Activated T-cell treated with anti-CD3 and anti-CD28 coated beads, Interleukin-2, amount 50 U/mL, for 24 hours (primary cell): ENCODE measurements around the gene SIDT1.

Experiments used
- DNase-seq: peaks from one replicate; pipeline ENCODE4 v3.0.0-alpha.2; 2020
- H3K27ac Mint-ChIP-seq: 2 replicates; pipeline ENCODE4 v1.8.0; 2020; ENCODE audit warnings: mild to moderate bottlenecking, mixed read lengths
- H3K27me3 Mint-ChIP-seq: 2 replicates; pipeline ENCODE4 v1.8.0; 2020; ENCODE audit warnings: mixed read lengths
- H3K36me3 Mint-ChIP-seq: 2 replicates; pipeline ENCODE4 v1.8.0; 2020; ENCODE audit warnings: low read depth, mixed read lengths
- H3K4me1 Mint-ChIP-seq: 2 replicates; pipeline ENCODE4 v1.8.0; 2020; ENCODE audit warnings: low read depth, mixed read lengths
- H3K4me3 Mint-ChIP-seq: 2 replicates; pipeline ENCODE4 v1.8.0; 2020; ENCODE audit warnings: mild to moderate bottlenecking, moderate library complexity, mixed read lengths
- H3K9me3 Mint-ChIP-seq: 2 replicates; pipeline ENCODE4 v1.8.0; 2020; ENCODE audit warnings: mixed read lengths

Gene SIDT1

DNA sequence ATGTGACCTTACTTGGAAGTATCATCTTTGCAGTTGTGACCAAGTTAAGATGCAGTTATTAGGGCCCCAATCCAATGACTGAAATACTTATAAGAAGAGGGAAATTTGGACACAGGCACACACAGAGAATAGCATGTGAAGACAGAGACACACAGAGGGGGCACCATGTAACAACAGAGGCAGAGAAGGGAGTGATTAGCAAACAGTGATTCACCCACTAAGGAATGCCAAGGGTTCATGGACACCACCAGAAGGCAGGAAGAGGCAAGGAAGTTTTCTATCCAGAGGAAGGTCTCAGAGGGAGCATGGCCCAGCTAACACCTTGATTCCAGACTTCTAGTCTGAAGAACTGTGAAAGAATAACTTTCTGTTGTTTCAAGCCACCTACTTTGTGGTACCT lies 25.0 kb downstream of the SIDT1 start:
- H3K36me3 Mint-ChIP-seq, result peaks cover 4% of the 10 kb centered on the region
- no peak overlapping the region for H3K27ac Mint-ChIP-seq
- peaks cover 51% of the 10 kb centered on the region for H3K4me1 Mint-ChIP-seq
- no peak for DNase-seq
- H3K9me3 Mint-ChIP-seq, result no peaks in the 10 kb centered on the region
- no peaks in the 10 kb centered on the region for H3K27me3 Mint-ChIP-seq
- no peak overlapping the region for H3K4me3 Mint-ChIP-seq

GRCh38 chr3:113559009-113559408 lies 26.7 kb downstream of the SIDT1 start:
- H3K9me3 Mint-ChIP-seq, result no peaks in the 10 kb centered on the region
- H3K4me1 Mint-ChIP-seq, result peaks cover 44% of the 10 kb centered on the region
- no peaks in the 10 kb centered on the region for H3K27me3 Mint-ChIP-seq
- peaks cover 3% of the 10 kb centered on the region for H3K36me3 Mint-ChIP-seq
- DNase-seq, result no peak
- H3K27ac Mint-ChIP-seq, result no peak overlapping the region
- no peak overlapping the region for H3K4me3 Mint-ChIP-seq

DNA sequence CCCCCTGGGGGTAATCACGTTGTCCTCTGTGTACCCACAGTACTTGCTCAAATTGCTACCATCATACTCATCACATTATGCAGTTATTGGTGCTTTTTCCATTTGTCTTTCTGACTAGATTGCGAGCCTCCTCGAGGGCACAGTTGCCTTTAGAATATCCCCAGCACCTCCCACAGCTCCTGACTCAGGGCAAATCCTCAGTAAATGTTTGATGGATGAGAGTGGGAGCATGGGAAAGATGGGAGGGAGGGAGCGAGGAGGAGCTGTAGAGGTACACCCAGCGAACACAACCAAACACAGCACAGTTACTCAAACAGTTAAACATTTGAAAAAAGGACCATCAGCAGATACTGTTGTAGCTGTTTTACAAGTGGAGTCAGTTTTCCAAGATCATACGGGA lies 27.9 kb downstream of the SIDT1 start:
- no peaks in the 10 kb centered on the region for H3K9me3 Mint-ChIP-seq
- no peaks in the 10 kb centered on the region for H3K27me3 Mint-ChIP-seq
- peaks cover 50% of the 10 kb centered on the region for H3K4me1 Mint-ChIP-seq
- DNase-seq, result no peak
- H3K36me3 Mint-ChIP-seq, result peaks cover 8% of the 10 kb centered on the region
- H3K4me3 Mint-ChIP-seq, result no peak overlapping the region
- no peak overlapping the region for H3K27ac Mint-ChIP-seq

- no peaks in the 10 kb centered on the region for H3K9me3 Mint-ChIP-seq
- H3K4me1 Mint-ChIP-seq, result peaks cover 47% of the 10 kb centered on the region
- no peak overlapping the region for H3K27ac Mint-ChIP-seq
- peaks cover 13% of the 10 kb centered on the region for H3K36me3 Mint-ChIP-seq
- no peak overlapping the region for H3K4me3 Mint-ChIP-seq
- no peak for DNase-seq
- H3K27me3 Mint-ChIP-seq, result no peaks in the 10 kb centered on the region
Measured at GRCh38 chr3:113560831-113561623, 28.7 kb downstream of the SIDT1 start.

DNA sequence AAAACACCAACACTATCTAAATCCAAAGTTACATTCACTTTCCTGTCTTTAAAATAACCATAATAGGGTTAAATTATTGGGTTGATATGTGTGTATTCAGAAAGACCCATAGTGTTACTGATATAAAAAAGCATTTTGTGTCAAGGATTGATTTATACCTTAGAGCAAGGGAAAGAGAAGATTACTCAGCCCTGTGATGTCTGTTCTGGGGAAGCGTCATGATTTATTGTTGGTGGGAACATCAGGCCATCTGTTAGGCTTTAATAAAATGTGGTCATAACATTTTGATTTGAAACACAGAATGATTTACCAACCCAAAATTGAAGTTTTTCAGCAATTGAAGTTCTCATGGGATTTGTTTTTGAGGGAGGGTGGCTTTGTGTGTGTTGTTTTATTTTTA lies 33.2 kb downstream of the SIDT1 start:
- no peaks in the 10 kb centered on the region for H3K9me3 Mint-ChIP-seq
- peaks cover 31% of the 10 kb centered on the region for H3K36me3 Mint-ChIP-seq
- no peaks in the 10 kb centered on the region for H3K27me3 Mint-ChIP-seq
- no peak for DNase-seq
- H3K4me3 Mint-ChIP-seq, result no peak overlapping the region
- no peak overlapping the region for H3K27ac Mint-ChIP-seq
- peaks cover 22% of the 10 kb centered on the region for H3K4me1 Mint-ChIP-seq

- no peak for DNase-seq
- peaks cover 2% of the 10 kb centered on the region for H3K4me1 Mint-ChIP-seq
- H3K36me3 Mint-ChIP-seq, result peaks cover 30% of the 10 kb centered on the region
- no peaks in the 10 kb centered on the region for H3K27me3 Mint-ChIP-seq
- no peaks in the 10 kb centered on the region for H3K9me3 Mint-ChIP-seq
- no peak overlapping the region for H3K27ac Mint-ChIP-seq
- no peak overlapping the region for H3K4me3 Mint-ChIP-seq
Measured at GRCh38 chr3:113570158-113570557, 37.8 kb downstream of the SIDT1 start.

DNA sequence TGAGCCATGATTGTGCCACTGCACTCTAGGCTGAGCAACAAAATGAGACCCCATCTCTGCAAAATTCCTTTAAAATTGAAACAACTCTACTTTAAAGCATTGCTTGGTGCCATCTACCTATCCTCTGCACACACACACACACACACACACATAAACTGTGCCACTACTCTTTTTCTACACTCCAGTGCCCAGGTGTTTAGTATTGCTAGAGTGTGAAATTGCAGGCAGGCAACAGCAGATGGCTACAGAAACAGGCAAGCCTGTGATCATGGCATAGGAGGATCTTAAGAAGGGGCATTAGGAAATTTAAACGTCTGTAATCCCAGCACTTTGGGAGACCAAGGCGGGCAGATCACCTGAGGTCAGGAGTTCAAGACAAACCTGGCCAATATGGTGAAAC lies 39.0 kb downstream of the SIDT1 start:
- H3K36me3 Mint-ChIP-seq, result peaks cover 25% of the 10 kb centered on the region
- no peak overlapping the region for H3K27ac Mint-ChIP-seq
- H3K4me3 Mint-ChIP-seq, result no peak overlapping the region
- H3K27me3 Mint-ChIP-seq, result no peaks in the 10 kb centered on the region
- H3K4me1 Mint-ChIP-seq, result peaks cover 2% of the 10 kb centered on the region
- no peaks in the 10 kb centered on the region for H3K9me3 Mint-ChIP-seq
- no peak for DNase-seq

DNA sequence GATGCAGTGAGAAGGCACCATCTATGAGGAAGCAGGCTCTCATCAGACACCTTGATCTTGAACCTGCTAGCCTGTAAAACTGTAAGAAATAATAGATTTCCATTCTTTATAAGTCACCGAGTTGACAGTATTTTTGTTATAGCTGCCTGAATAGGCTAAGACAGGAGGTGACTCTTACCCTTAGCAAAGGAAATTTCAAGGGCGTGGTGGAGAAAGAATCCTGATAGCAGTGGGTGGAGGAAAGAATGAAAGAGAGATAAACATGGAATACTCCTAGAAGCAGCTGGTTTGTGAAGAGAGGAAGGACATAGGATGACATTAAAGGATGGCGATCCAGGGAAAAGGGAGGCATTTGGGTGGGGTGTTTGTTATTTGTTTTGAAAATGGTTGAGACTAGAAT lies 41.4 kb downstream of the SIDT1 start:
- no peaks in the 10 kb centered on the region for H3K9me3 Mint-ChIP-seq
- H3K4me1 Mint-ChIP-seq, result peaks cover 10% of the 10 kb centered on the region
- H3K4me3 Mint-ChIP-seq, result no peak overlapping the region
- peaks cover 12% of the 10 kb centered on the region for H3K36me3 Mint-ChIP-seq
- DNase-seq, result no peak
- H3K27me3 Mint-ChIP-seq, result no peaks in the 10 kb centered on the region
- peak overlapping the region; percentile 45 for H3K27ac Mint-ChIP-seq

GRCh38 chr3:113574213-113574612 lies 41.9 kb downstream of the SIDT1 start:
- no peak for DNase-seq
- Mint-ChIP-seq H3K27me3 (no peaks in the 10 kb centered on the region), H3K4me3 (no peak overlapping the region), H3K9me3 (no peaks in the 10 kb centered on the region), H3K36me3 (peaks cover 12% of the 10 kb centered on the region), H3K4me1 (peaks cover 10% of the 10 kb centered on the region), H3K27ac (peak overlapping the region; percentile 36)

- Mint-ChIP-seq H3K9me3 (no peaks in the 10 kb centered on the region), H3K4me1 (peaks cover 10% of the 10 kb centered on the region), H3K36me3 (peaks cover 11% of the 10 kb centered on the region), H3K27me3 (no peaks in the 10 kb centered on the region), H3K4me3 (no peak overlapping the region), H3K27ac (peak overlapping the region; percentile 15)
- DNase-seq, result no peak
Measured at GRCh38 chr3:113575206-113575605, 42.9 kb downstream of the SIDT1 start.

GRCh38 chr3:113585228-113585627 lies 52.9 kb downstream of the SIDT1 start:
- H3K27ac Mint-ChIP-seq, result no peak overlapping the region
- no peaks in the 10 kb centered on the region for H3K9me3 Mint-ChIP-seq
- H3K4me3 Mint-ChIP-seq, result no peak overlapping the region
- H3K36me3 Mint-ChIP-seq, result peaks cover 76% of the 10 kb centered on the region
- DNase-seq, result no peak
- no peaks in the 10 kb centered on the region for H3K27me3 Mint-ChIP-seq
- H3K4me1 Mint-ChIP-seq, result peaks cover 4% of the 10 kb centered on the region

- peaks cover 4% of the 10 kb centered on the region for H3K4me1 Mint-ChIP-seq
- DNase-seq, result no peak
- no peaks in the 10 kb centered on the region for H3K27me3 Mint-ChIP-seq
- H3K9me3 Mint-ChIP-seq, result no peaks in the 10 kb centered on the region
- no peak overlapping the region for H3K27ac Mint-ChIP-seq
- H3K4me3 Mint-ChIP-seq, result no peak overlapping the region
- peaks cover 77% of the 10 kb centered on the region for H3K36me3 Mint-ChIP-seq
Measured at GRCh38 chr3:113585720-113586119, 53.4 kb downstream of the SIDT1 start.

DNA sequence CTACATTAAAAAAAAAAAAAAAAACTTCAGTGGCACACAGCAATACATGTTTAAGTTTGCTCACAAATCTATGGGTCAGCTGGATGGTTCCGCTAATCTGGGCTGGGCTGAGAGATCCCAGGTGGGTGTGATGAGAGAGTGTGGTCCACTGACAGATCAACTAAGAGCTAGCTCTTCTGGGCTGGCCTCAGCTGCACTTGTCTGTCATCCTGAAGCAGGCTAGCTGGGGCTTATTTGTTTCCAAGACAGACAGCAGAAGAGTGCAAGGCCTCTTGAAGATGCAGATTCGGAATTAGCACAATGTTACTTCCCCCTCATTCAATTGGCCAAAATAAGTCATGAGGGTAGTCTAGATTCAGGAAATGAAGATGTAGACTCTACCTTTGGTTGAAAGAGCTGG lies 56.5 kb downstream of the SIDT1 start:
- H3K4me1 Mint-ChIP-seq, result peaks cover 4% of the 10 kb centered on the region
- no peaks in the 10 kb centered on the region for H3K27me3 Mint-ChIP-seq
- H3K27ac Mint-ChIP-seq, result no peak overlapping the region
- H3K36me3 Mint-ChIP-seq, result peaks cover 83% of the 10 kb centered on the region
- H3K4me3 Mint-ChIP-seq, result no peak overlapping the region
- DNase-seq, result no peak
- H3K9me3 Mint-ChIP-seq, result no peaks in the 10 kb centered on the region

GRCh38 chr3:113589971-113590370 lies 57.6 kb downstream of the SIDT1 start:
- H3K36me3 Mint-ChIP-seq, result peaks cover 79% of the 10 kb centered on the region
- H3K4me1 Mint-ChIP-seq, result peaks cover 4% of the 10 kb centered on the region
- no peak overlapping the region for H3K4me3 Mint-ChIP-seq
- no peak for DNase-seq
- H3K27ac Mint-ChIP-seq, result no peak overlapping the region
- no peaks in the 10 kb centered on the region for H3K27me3 Mint-ChIP-seq
- H3K9me3 Mint-ChIP-seq, result no peaks in the 10 kb centered on the region

DNA sequence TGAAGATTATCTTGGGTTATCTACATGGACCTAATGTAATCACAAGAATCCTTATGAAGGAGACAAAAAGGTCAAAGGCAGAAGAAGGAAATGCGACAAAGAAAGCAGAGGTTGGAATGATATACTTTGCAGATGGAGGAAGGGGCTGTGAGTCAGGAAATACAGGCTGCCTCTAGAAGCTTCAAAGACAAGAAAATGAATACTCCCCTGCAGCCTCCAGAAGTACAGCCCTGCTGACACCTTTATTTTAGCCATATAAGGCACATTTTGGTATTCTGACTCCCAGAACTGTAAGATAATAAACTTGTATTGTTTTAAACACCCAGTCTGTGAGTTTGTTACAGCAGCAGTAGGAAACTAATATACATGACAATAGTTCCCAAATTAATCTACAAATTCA lies 58.6 kb downstream of the SIDT1 start:
- peaks cover 4% of the 10 kb centered on the region for H3K4me1 Mint-ChIP-seq
- no peaks in the 10 kb centered on the region for H3K27me3 Mint-ChIP-seq
- peaks cover 77% of the 10 kb centered on the region for H3K36me3 Mint-ChIP-seq
- no peak overlapping the region for H3K27ac Mint-ChIP-seq
- no peak overlapping the region for H3K4me3 Mint-ChIP-seq
- no peaks in the 10 kb centered on the region for H3K9me3 Mint-ChIP-seq
- DNase-seq, result no peak

DNA sequence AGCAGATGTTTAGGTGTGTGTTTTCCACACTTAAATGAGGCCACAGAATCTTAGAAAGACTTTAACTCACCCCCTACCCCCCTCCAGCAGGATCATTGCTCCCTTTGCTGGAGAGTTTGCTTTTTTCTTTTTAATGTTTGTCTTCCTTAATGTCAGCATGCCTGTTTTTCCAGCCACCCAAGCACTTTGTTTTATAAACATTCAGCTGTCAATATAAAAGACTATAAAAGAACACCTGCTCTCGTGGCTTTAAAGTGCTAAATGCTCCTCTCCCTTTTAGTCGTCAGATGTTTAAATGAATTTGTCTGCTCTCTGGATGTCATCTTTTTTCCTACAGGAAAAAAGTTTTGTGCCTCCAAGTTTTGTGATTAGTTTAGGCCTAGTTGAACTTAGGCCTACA lies 61.7 kb downstream of the SIDT1 start:
- Mint-ChIP-seq H3K36me3 (peaks cover 62% of the 10 kb centered on the region), H3K9me3 (no peaks in the 10 kb centered on the region), H3K4me3 (no peak overlapping the region), H3K27me3 (no peaks in the 10 kb centered on the region), H3K4me1 (peaks cover 4% of the 10 kb centered on the region), H3K27ac (no peak overlapping the region)
- no peak for DNase-seq
